Measurements from ENCODE around the gene FITM1. TPM values are rescaled to one million over a fixed set of nuclear protein-coding genes. Genes with fewer than 3 reads are reported as not detected.

The FITM1 gene
- total RNA-seq, 2 donors from 2014 or later: 1.1 TPM; not detected in 1

DNA sequence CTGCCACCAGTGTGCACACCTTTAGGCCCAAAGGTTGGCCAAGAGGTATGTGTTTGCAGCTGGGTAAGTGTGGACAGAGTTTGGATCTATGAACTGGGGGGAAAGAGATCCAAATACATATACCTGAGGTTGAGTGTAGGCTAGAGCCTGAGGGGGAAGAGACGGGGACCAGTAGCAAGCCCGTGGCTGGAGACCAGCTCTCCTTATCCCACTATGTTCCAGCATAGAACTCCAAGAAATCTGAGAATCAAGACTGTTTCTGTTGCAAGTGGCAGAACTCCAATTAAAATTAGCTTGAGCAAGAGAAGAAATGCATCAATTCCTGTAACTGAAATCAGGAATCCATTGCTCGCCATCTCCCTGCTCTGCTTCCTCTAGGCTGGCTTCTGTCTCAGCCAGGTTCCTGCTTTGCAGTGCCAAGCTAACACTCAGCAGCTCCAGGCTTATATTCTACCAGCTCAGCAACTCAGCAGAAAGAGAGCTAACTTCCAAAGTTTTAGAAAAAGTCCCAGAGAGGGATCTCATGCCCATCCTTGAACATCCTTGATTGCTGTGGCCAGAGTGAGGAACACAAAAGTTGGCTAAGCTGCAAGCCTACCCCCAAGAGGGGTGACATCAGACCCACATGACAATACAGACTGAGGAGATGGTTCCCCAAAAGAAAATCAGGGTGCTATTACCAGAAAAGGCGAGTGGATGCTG lies 37.8 kb upstream of the FITM1 start:
- TF ChIP-seq, protein P1, sequence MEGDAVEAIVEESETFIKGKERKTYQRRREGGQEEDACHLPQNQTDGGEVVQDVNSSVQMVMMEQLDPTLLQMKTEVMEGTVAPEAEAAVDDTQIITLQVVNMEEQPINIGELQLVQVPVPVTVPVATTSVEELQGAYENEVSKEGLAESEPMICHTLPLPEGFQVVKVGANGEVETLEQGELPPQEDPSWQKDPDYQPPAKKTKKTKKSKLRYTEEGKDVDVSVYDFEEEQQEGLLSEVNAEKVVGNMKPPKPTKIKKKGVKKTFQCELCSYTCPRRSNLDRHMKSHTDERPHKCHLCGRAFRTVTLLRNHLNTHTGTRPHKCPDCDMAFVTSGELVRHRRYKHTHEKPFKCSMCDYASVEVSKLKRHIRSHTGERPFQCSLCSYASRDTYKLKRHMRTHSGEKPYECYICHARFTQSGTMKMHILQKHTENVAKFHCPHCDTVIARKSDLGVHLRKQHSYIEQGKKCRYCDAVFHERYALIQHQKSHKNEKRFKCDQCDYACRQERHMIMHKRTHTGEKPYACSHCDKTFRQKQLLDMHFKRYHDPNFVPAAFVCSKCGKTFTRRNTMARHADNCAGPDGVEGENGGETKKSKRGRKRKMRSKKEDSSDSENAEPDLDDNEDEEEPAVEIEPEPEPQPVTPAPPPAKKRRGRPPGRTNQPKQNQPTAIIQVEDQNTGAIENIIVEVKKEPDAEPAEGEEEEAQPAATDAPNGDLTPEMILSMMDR (conservative IDR thresholded peaks at IDR 0.05): no peak
- WGBS, 2 experiments (ENCODE audit: insufficient coverage in 1 of 2, insufficient read length in 1 of 2): 94 to 96% methylated on average over 2 to 4 of the region's 4 CpGs

DNA sequence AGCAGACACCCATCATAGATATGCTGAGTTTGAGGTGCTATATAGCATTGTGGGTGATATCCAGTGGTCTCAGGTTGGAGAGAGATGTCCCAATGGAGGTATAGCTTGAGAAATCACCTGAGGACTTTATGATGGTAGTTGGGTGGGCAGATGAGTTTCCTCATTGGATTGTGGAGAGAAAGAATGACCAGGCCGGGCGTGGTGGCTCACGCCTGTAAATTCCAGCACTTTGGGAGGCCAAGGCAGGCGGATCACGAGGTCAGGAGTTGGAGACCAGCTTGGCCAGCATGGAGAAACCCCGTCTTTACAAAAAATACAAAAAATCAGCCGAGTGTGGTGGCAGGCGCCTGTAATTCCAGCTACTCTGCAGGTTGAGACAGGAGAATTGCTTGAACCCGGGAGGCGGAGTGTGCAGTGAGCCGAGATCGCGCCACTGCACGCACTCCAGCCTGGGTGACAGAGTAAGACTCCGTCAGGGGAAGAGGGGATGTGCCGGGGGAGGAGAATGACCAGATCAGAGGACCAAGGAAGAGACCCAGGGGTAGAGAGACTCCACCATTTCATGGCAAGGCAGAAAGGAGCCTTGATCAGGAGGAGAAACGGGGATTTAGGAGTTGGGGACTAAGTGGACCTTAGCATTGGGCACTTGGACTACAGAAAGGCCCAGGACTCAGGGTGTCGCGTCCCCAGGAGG lies 37.1 kb upstream of the FITM1 start:
- Histone ChIP-seq H3K36me3 (ENCODE audit: control insufficient read depth, insufficient read depth, low read length) (no peaks in the 10 kb centered on the region), H3K4me1 (ENCODE audit: control insufficient read depth, insufficient read depth, low read length) (no peaks in the 10 kb centered on the region), H3K4me3 (ENCODE audit: low read length) (no peak overlapping the region), H3K9me3 (ENCODE audit: control insufficient read depth, low read length) (no peaks in the 10 kb centered on the region), H3K27ac (ENCODE audit: low read depth, low read length) (no peak overlapping the region), H3K27me3 (ENCODE audit: control insufficient read depth, insufficient read depth, low read length, poor library complexity, severe bottlenecking) (no peaks in the 10 kb centered on the region), H3K9ac (ENCODE audit: extremely low read depth, low read length, poor library complexity, severe bottlenecking) (no peak overlapping the region)
- Mint-ChIP-seq H3K9me3 (no peaks in the 10 kb centered on the region), H3K36me3 (ENCODE audit: low read depth) (peaks cover 11% of the 10 kb centered on the region), H3K27ac (peak overlapping the region; percentile 92), H3K4me3 (peak overlapping the region; percentile 90), H3K4me1 (peaks cover 32% of the 10 kb centered on the region), H3K27me3 (ENCODE audit: insufficient read depth) (peaks cover 13% of the 10 kb centered on the region)
- WGBS, 2 experiments (ENCODE audit: insufficient coverage in 1 of 2, insufficient read length in 1 of 2): 84 to 85% methylated on average over 14 to 19 of the region's 19 CpGs
- TF ChIP-seq, protein P1 (conservative IDR thresholded peaks at IDR 0.05): no peak
- no peak for DNase-seq

More for the DNA sequence above, 37.8 kb upstream of the FITM1 start:
- H3K36me3 ChIP-seq (ENCODE audit: control insufficient read depth, insufficient read depth, low read length): no peaks in the 10 kb centered on the region
- no peak for DNase-seq
- no peak overlapping the region for H3K9ac ChIP-seq (ENCODE audit: extremely low read depth, low read length, poor library complexity, severe bottlenecking)
- no peaks in the 10 kb centered on the region for H3K4me1 ChIP-seq (ENCODE audit: control insufficient read depth, insufficient read depth, low read length)
- H3K9me3 ChIP-seq (ENCODE audit: control insufficient read depth, low read length): no peaks in the 10 kb centered on the region
- Mint-ChIP-seq H3K27ac (no peak overlapping the region), H3K36me3 (ENCODE audit: low read depth) (peaks cover 11% of the 10 kb centered on the region), H3K27me3 (ENCODE audit: insufficient read depth) (peaks cover 13% of the 10 kb centered on the region), H3K4me1 (peaks cover 32% of the 10 kb centered on the region), H3K9me3 (no peaks in the 10 kb centered on the region), H3K4me3 (peak overlapping the region; percentile 90)
- H3K27ac ChIP-seq (ENCODE audit: low read depth, low read length): no peak overlapping the region
- H3K4me3 ChIP-seq (ENCODE audit: low read length): no peak overlapping the region
- H3K27me3 ChIP-seq (ENCODE audit: control insufficient read depth, insufficient read depth, low read length, poor library complexity, severe bottlenecking): no peaks in the 10 kb centered on the region

DNA sequence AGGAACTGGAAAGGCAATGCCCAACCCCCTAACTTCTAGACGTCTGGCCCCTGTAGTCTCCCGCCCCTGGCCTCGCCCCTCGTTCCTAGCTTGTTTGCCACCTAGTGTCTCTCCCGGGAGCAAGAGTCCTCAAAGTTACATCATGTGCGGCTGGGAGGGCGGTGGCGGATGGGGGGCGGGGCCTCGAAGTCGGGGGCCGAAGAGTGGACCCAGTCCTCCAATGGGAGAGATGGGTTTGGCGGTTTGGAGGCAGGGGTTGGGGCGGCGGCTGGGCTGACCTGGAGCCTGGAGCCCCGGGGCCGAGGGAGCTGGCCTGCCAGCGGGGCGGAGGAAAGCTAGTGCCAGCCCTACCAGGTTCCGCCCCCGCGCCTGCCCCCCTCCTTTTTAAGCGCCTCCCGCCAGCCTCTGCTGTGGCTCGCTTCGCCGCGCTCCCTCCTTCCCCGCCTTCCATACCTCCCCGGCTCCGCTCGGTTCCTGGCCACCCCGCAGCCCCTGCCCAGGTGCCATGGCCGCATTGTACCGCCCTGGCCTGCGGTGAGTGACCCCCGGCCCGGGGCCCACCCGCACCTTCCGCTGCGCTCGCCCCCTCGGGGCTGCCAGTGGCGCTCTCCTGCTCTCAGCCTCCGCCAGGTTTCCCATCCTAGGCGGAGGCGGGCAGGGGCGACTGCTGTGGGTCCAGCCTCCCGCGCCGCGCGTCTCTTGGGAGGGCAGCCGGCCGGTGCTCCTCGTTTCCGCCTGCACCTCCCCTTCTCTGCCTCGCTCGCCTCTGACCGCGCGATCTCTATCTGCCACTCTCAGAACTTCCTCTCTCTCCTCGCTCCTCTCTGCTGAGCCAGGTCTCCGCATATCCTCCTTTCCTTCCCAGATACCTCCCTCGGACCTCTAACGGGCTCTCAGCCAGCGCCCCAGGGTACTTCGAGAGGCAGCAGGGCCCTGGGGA lies 36.3 kb upstream of the FITM1 start, which contains the start of gene PCK2:
Gene PCK2, plus strand, starts transcription at position 411 of the 940 bp plus-strand sequence. Its CDS starts 95 bp downstream, at position 506.
- no peaks in the 10 kb centered on the region for H3K9me3 Mint-ChIP-seq

More for the DNA sequence above, 36.3 kb upstream of the FITM1 start, which contains the start of gene PCK2:
- no peaks in the 10 kb centered on the region for H3K27me3 ChIP-seq (ENCODE audit: control insufficient read depth, insufficient read depth, low read length, poor library complexity, severe bottlenecking)
- Mint-ChIP-seq H3K36me3 (ENCODE audit: low read depth) (peaks cover 11% of the 10 kb centered on the region), H3K4me3 (peak within 1 kb of the TSS; percentile 90), H3K4me1 (peaks cover 32% of the 10 kb centered on the region), H3K27ac (peak within 1 kb of the TSS; percentile 93), H3K27me3 (ENCODE audit: insufficient read depth) (peaks cover 13% of the 10 kb centered on the region)
- no peaks in the 10 kb centered on the region for H3K4me1 ChIP-seq (ENCODE audit: control insufficient read depth, insufficient read depth, low read length)
- peak; percentile 99 for DNase-seq
- H3K27ac ChIP-seq (ENCODE audit: low read depth, low read length): peak within 1 kb of the TSS; percentile 29
- H3K9me3 ChIP-seq (ENCODE audit: control insufficient read depth, low read length): no peaks in the 10 kb centered on the region
- TF ChIP-seq, protein P1 (conservative IDR thresholded peaks at IDR 0.05): peak; percentile 27
- H3K4me3 ChIP-seq (ENCODE audit: low read length): peak within 1 kb of the TSS; percentile 87
- peak within 1 kb of the TSS; percentile 78 for H3K9ac ChIP-seq (ENCODE audit: extremely low read depth, low read length, poor library complexity, severe bottlenecking)
- WGBS, 2 experiments (ENCODE audit: insufficient coverage in 1 of 2, insufficient read length in 1 of 2): 1 to 2% methylated on average over 34 to 68 of the region's 68 CpGs
- no peaks in the 10 kb centered on the region for H3K36me3 ChIP-seq (ENCODE audit: control insufficient read depth, insufficient read depth, low read length)
